Liver (tissue), 9 donors: ENCODE data around the gene ANXA8L1. TPM values are rescaled to one million over a fixed set of nuclear protein-coding genes. Genes with fewer than 3 reads are reported as not detected.

Experiments used
- DNase-seq: peaks from one replicate; pipeline ENCODE4 v3.0.0-alpha.2; 2017; ENCODE audit warnings: low spot score
- H3K27ac ChIP-seq, 2 donors: one replicate each; pipeline ENCODE4 v1.7.0; 2013; ENCODE audit warnings: inconsistent platforms in 2 of 2, low read length in 2 of 2, control low read depth in 1 of 2, low read depth in 1 of 2, mild to moderate bottlenecking in 1 of 2
- H3K27me3 ChIP-seq, 4 donors: one replicate each; pipeline versions ENCODE4 v1.6.1 to v1.7.0; 2013; ENCODE audit warnings: low read length in 3 of 4, inconsistent platforms in 1 of 4, mild to moderate bottlenecking in 1 of 4, moderate library complexity in 1 of 4; ENCODE audit not compliant: control insufficient read depth in 4 of 4, insufficient read depth in 4 of 4
- H3K36me3 ChIP-seq, 4 donors: one replicate each; pipeline versions ENCODE4 v1.6.1 to v1.7.0; 2013; ENCODE audit warnings: low read length in 3 of 4, mild to moderate bottlenecking in 3 of 4, low read depth in 1 of 4, moderate library complexity in 1 of 4; ENCODE audit not compliant: control insufficient read depth in 4 of 4, insufficient read depth in 3 of 4
- H3K4me1 ChIP-seq, 4 donors: one replicate each; pipeline versions ENCODE4 v1.6.1 to v1.7.0; 2013; ENCODE audit warnings: low read length in 3 of 4, mild to moderate bottlenecking in 3 of 4, moderate library complexity in 1 of 4; ENCODE audit not compliant: control insufficient read depth in 4 of 4, insufficient read depth in 4 of 4
- H3K4me3 ChIP-seq, 3 donors: one replicate each; pipeline versions ENCODE4 v1.6.1 to v1.7.0; 2013; ENCODE audit warnings: low read length in 3 of 3, control low read depth in 1 of 3, low read depth in 1 of 3, mild to moderate bottlenecking in 1 of 3
- H3K9ac ChIP-seq, 2 donors: one replicate each; pipeline ENCODE4 v1.7.0; 2013; ENCODE audit warnings: low read length in 2 of 2, mild to moderate bottlenecking in 2 of 2, moderate library complexity in 2 of 2, control low read depth in 1 of 2, low read depth in 1 of 2
- H3K9me3 ChIP-seq, 4 donors: one replicate each; pipeline versions ENCODE4 v1.6.1 to v1.7.0; 2013; ENCODE audit warnings: low read length in 3 of 4; ENCODE audit not compliant: control insufficient read depth in 4 of 4
- EGR1 ChIP-seq, 2 donors: IDR thresholded peaks; 2 replicates each; pipeline ENCODE4 v1.6.1; 2016 to 2018; ENCODE audit warnings: antibody characterized with exemption in 2 of 2, low read depth in 2 of 2
- FOXA1 ChIP-seq: IDR thresholded peaks from 2 replicates; pipeline ENCODE4 v1.6.1; 2016; ENCODE audit warnings: antibody characterized with exemption
- FOXA2 ChIP-seq: IDR thresholded peaks from 2 replicates; pipeline ENCODE4 v1.6.1; 2016; ENCODE audit warnings: antibody characterized with exemption
- GABPA ChIP-seq, 2 donors: IDR thresholded peaks in 1 of 2; conservative IDR thresholded peaks in 1 of 2; 2 replicates each; pipeline ENCODE4 v1.6.1; 2016; ENCODE audit warnings: antibody characterized with exemption in 2 of 2, mild to moderate bottlenecking in 1 of 2, moderate library complexity in 1 of 2
- HNF4A ChIP-seq, 2 donors: conservative IDR thresholded peaks; 2 replicates each; pipeline ENCODE4 v1.6.1; 2016; ENCODE audit warnings: antibody characterized with exemption in 2 of 2, mild to moderate bottlenecking in 2 of 2
- HNF4G ChIP-seq: IDR thresholded peaks from 2 replicates; pipeline ENCODE4 v1.6.1; 2016; ENCODE audit warnings: antibody characterized with exemption
- JUND ChIP-seq, 2 donors: IDR thresholded peaks; 2 replicates each; pipeline ENCODE4 v1.6.1; 2016; ENCODE audit warnings: antibody characterized with exemption in 2 of 2
- NR2F2 ChIP-seq: IDR thresholded peaks from 2 replicates; pipeline ENCODE4 v1.6.1; 2016; ENCODE audit warnings: antibody characterized with exemption
- RAD21 ChIP-seq, 2 donors: IDR thresholded peaks; 2 replicates each; pipeline ENCODE4 v1.6.1; 2016; ENCODE audit warnings: antibody characterized with exemption in 2 of 2, mild to moderate bottlenecking in 2 of 2
- REST ChIP-seq: IDR thresholded peaks from 2 replicates; pipeline ENCODE4 v1.6.1; 2016; ENCODE audit warnings: antibody characterized with exemption, mild to moderate bottlenecking
- RXRA ChIP-seq, 2 donors: IDR thresholded peaks; 2 replicates each; pipeline ENCODE4 v1.6.1; 2017 to 2018; ENCODE audit warnings: antibody characterized with exemption in 2 of 2, mild to moderate bottlenecking in 1 of 2
- SP1 ChIP-seq: IDR thresholded peaks from 2 replicates; pipeline ENCODE4 v1.6.1; 2018; ENCODE audit warnings: antibody characterized with exemption, mild to moderate bottlenecking
- TAF1 ChIP-seq: conservative IDR thresholded peaks from 2 replicates; pipeline ENCODE4 v1.6.1; 2016; ENCODE audit warnings: antibody characterized with exemption, mild to moderate bottlenecking
- YY1 ChIP-seq: IDR thresholded peaks from 2 replicates; pipeline ENCODE4 v1.6.1; 2016; ENCODE audit warnings: antibody characterized with exemption, mild to moderate bottlenecking
- ZBTB33 ChIP-seq: IDR thresholded peaks from 2 replicates; pipeline ENCODE4 v1.6.1; 2016; ENCODE audit warnings: antibody characterized with exemption
- WGBS: extraction: QIAGEN DNeasy Blood & Tissue Kit; methylation state at CpG from one replicate; pipeline ENCODE4 v1.1.7; 2013; 5-methylcytosine and 5-hydroxymethylcytosine counted together
- polyA plus RNA-seq, 2 donors: library from polyadenylated mRNA; stranded (reverse) in 1 of 2; unstranded in 1 of 2; fragments of 200-250 nt in 1 of 2; fragments of >200 nt in 1 of 2; fragmentation: Nextera tagmentation in 1 of 2; extraction: Ambion mirVana in 1 of 2; gene quantifications; one replicate each; pipeline versions ENCODE4 v1.2.1 to v1.2.3, GENCODE V29; 2013 to 2015
- total RNA-seq, 2 donors: library from RNA; depleted of rRNA; stranded (reverse); fragments of >200 nt; gene quantifications; one replicate each; pipeline ENCODE4 v1.2.3, GENCODE V29; 2014
- TF ChIP-seq, protein P1 (sequence below): IDR thresholded peaks from 2 replicates; pipeline ENCODE4 v1.6.1; 2016; ENCODE audit warnings: antibody characterized with exemption
- TF ChIP-seq, protein P2 (sequence below): fragments of 150-350 bp; IDR thresholded peaks from 2 replicates; pipeline ENCODE4 v1.5.1; 2017; ENCODE audit warnings: improper control_type of control experiment, low read depth, low read length; ENCODE audit not compliant: missing input control
- TF ChIP-seq, protein P3 (sequence below): IDR thresholded peaks from 2 replicates; pipeline ENCODE4 v1.6.1; 2016; ENCODE audit warnings: antibody characterized with exemption
- donor health status: healthy.
- donor health status: healthy.
- donor health status: healthy.
- donor health status: healthy.
- donor health status: healthy.

The ANXA8L1 gene
- total and polyA plus RNA-seq, 4 donors: 0.09 to 3.0 (median 0.64) TPM

DNA sequence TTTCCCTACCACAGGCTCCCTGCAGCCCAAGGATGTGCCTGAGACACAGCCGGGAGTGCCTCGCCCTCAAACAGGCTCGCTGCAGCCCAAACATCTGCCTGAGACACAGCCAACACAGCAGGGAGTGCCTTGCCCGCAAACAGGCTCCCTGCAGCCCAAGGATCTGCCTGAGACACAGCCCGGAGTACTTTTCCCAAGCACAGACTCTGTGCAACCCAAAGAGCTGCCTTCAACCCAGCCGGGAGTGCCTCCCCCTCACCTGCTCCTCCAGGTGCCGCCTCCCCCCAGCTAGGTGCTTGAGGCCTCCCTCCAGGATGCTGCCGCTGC is 45.9 kb upstream of the ANXA8L1 start:
- no peaks in the 10 kb centered on the region for H3K9me3 ChIP-seq
- H3K9ac ChIP-seq: no peak overlapping the region
- H3K4me3 ChIP-seq: no peak overlapping the region
- no peak overlapping the region for H3K27ac ChIP-seq
- 65% methylated on average over 8 of the region's 8 CpGs for WGBS
- H3K36me3 ChIP-seq: no peaks in the 10 kb centered on the region
- no peak for DNase-seq
- H3K27me3 ChIP-seq: peaks cover 0 to 3% (median 0%) of the 10 kb centered on the region in 4 donors
- H3K4me1 ChIP-seq: no peaks in the 10 kb centered on the region
- TF ChIP-seq EGR1 (IDR thresholded peaks at IDR 0.05; ENCODE audit: low read depth in 2 of 2) (no peak), GABPA (IDR thresholded peaks at IDR 0.05 in 1 of 2, conservative IDR thresholded peaks at IDR 0.05 in 1 of 2) (no peak), YY1 (no peak), TAF1 (no peak), REST (no peak), SP1 (no peak), NR2F2 (no peak), HNF4G (no peak), JUND (IDR thresholded peaks at IDR 0.05) (no peak), HNF4A (conservative IDR thresholded peaks at IDR 0.05) (no peak), FOXA1 (no peak), RXRA (IDR thresholded peaks at IDR 0.05) (no peak), ZBTB33 (no peak), RAD21 (IDR thresholded peaks at IDR 0.05) (no peak), FOXA2 (no peak)
- TF ChIP-seq, protein P1, sequence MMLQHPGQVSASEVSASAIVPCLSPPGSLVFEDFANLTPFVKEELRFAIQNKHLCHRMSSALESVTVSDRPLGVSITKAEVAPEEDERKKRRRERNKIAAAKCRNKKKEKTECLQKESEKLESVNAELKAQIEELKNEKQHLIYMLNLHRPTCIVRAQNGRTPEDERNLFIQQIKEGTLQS: no peak
- TF ChIP-seq, protein P2, sequence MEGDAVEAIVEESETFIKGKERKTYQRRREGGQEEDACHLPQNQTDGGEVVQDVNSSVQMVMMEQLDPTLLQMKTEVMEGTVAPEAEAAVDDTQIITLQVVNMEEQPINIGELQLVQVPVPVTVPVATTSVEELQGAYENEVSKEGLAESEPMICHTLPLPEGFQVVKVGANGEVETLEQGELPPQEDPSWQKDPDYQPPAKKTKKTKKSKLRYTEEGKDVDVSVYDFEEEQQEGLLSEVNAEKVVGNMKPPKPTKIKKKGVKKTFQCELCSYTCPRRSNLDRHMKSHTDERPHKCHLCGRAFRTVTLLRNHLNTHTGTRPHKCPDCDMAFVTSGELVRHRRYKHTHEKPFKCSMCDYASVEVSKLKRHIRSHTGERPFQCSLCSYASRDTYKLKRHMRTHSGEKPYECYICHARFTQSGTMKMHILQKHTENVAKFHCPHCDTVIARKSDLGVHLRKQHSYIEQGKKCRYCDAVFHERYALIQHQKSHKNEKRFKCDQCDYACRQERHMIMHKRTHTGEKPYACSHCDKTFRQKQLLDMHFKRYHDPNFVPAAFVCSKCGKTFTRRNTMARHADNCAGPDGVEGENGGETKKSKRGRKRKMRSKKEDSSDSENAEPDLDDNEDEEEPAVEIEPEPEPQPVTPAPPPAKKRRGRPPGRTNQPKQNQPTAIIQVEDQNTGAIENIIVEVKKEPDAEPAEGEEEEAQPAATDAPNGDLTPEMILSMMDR: no peak
- TF ChIP-seq, protein P3, sequence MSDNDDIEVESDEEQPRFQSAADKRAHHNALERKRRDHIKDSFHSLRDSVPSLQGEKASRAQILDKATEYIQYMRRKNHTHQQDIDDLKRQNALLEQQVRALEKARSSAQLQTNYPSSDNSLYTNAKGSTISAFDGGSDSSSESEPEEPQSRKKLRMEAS: no peak
